Retinal pigment epithelial cell (primary cell): ENCODE results near the gene LPCAT2.

Source experiments
- DNase-seq: peaks from one replicate; pipeline ENCODE4 v3.0.0-alpha.2; 2010; ENCODE audit warnings: low read depth
- H3K4me3 ChIP-seq: 2 replicates; pipeline ENCODE4 v1.5.1; 2011; ENCODE audit warnings: mild to moderate bottlenecking, low read length, control low read depth, moderate library complexity
- CTCF ChIP-seq: conservative IDR thresholded peaks from 2 replicates; pipeline ENCODE4 v1.5.1; 2011; ENCODE audit warnings: low read depth, low read length, control low read depth, inconsistent platforms

The LPCAT2 gene

DNA sequence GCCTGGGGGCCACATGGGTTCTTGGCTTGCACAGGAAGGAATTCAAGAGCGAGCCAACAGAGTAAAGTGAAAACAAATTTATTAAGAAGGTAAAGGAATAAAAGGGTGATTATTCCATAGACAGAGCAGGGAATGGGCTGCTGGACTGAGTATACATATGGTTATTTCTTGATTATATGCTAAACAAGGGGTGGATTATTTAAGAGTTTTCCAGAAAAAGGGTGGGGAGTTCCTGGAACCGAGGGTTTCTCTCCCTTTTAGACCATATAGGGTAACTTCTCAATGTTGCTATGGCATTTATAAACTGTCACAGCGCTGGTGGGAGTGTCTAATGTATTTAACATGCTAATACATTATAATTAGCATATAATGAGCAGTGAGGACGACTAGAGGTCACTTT lies 27.8 kb upstream of the LPCAT2 start:
- no peak for DNase-seq
- no peak overlapping the region for H3K4me3 ChIP-seq

GRCh38 chr16:55482056-55482455 lies 26.8 kb upstream of the LPCAT2 start:
- no peak overlapping the region for H3K4me3 ChIP-seq
- no peak for DNase-seq
- TF ChIP-seq CTCF: no peak

More for the DNA sequence above, 27.8 kb upstream of the LPCAT2 start:
- no peak for TF ChIP-seq CTCF

DNA sequence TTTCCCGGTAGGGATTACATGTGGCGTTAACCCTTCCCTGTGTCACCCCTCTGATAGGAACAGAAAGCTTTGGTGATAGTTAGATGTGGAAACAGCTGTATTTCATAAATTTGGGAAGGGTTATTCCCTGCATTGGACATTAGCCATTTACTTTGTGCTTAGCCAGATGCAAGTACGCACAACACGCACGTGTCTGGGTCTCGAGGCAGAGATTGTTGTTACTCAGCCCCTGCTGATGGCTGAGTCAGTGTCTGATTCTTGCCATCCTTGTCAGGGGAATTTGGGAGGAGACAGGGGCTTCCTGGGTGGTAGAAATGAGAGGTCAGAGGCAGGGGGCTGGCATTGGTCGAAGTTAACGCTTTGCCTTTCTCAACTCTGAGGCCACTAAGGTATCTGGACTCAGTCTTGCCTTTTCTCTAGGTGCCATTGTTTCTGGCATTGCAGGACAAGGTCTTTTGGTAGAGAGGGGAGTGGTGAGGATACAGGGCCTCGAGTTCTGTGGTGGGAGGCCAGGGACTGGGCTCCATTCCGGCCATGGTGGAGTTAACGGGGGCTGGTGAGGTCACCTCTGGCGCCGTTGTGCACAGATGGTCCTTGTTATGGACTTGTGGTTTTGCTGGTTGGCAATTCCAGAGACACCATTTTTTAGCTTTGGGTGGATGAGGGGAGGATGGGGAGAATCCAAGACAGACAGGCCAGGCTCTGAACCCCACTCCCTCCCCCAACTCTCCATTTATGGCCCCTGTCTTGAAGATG lies 21.6 kb upstream of the LPCAT2 start:
- no peak for DNase-seq
- no peak overlapping the region for H3K4me3 ChIP-seq
- no peak for TF ChIP-seq CTCF

DNA sequence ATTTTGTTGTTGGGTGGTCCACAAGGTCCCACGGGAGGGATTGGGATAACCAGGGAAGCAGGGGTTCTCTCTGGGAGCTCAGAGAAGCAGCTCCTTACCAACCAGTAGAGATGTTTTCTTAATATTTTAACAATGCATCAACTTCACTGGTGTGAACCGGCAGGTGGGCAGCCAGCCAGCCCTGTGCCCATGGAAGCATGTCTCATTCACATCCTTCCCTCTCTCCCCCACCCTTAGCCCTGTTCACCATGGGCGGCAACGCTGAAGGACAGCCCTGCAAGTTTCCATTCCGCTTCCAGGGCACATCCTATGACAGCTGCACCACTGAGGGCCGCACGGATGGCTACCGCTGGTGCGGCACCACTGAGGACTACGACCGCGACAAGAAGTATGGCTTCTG lies 20.6 kb upstream of the LPCAT2 start:
- TF ChIP-seq CTCF: no peak
- no peak overlapping the region for H3K4me3 ChIP-seq
- DNase-seq: no peak

DNA sequence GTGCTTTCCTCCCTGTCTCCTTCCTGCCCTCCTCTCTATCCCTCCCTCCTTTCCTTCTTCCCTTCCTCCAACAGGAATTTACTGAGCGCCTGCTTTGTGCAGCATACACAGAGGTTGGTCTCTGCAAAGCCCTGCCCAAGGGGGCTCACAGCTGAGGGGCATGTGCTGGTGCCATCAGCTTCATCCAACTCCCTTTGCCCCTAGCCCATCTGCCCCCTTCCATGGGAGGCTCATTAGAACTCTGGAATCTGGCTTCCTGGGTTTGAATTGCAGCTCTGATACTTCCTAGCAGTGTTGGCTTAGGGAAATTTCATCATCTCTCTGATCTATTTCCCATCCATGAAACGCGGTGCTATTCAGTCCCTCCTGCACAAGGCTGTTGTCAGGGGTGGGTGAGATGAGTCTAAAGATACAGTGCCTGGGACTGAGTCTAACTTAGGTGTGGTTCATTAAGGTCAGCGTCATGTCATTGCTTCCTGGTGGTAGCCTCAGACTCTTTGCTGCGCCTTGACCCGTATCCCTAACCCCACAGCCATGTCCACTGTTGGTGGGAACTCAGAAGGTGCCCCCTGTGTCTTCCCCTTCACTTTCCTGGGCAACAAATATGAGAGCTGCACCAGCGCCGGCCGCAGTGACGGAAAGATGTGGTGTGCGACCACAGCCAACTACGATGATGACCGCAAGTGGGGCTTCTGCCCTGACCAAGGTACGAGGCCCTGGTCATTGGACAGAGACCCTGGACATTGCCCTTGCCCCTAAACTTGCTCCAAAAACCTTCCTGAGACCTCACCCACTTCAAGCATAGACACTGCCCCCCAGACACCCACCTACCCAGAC lies 19.5 kb upstream of the LPCAT2 start:
- DNase-seq: no peak
- TF ChIP-seq CTCF: no peak
- H3K4me3 ChIP-seq: no peak overlapping the region

GRCh38 chr16:55489956-55490265 lies 19.0 kb upstream of the LPCAT2 start:
- TF ChIP-seq CTCF: no peak
- no peak overlapping the region for H3K4me3 ChIP-seq
- DNase-seq: no peak

DNA sequence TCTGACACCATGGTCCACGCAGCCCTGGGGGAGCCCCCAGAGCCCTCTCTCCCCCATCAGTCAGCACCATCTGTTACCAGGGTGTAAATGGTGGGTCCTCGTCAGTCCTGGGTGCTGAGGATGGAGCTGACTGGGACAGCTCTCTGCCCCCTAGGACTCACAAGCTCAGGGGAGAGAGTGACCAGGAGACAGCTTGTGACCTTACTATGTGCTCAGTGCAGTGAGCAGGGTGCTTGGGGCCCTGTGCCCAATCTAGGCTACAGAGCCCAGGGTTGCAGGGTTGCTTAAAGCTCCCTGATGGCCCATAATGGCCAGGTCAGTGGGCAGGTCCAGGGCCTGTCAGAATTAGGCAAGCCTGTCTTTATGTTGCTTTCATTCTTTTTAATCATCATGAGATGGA lies 18.6 kb upstream of the LPCAT2 start:
- TF ChIP-seq CTCF: no peak
- no peak for DNase-seq
- no peak overlapping the region for H3K4me3 ChIP-seq
